LHCN-M2 (cell line): ENCODE data around the gene GOLGA6D. TPM values are rescaled to one million over a fixed set of nuclear protein-coding genes. Genes with fewer than 3 reads are reported as not detected.
"Not testable (repeated sequence)": the region's sequence is repeated elsewhere in the genome, so short reads cannot be mapped to it uniquely, and the experiment has no call there.

Experiments used
- DNase-seq: peaks from one replicate; pipeline ENCODE4 v3.0.0-alpha.2; 2012; ENCODE audit warnings: low read depth
- polyA plus RNA-seq: library from polyadenylated mRNA; unstranded; fragments of >200 nt; gene quantifications from one replicate; pipeline ENCODE4 v1.2.1, GENCODE V29; 2012; ENCODE audit warnings: missing spikeins
- total RNA-seq: library from RNA; depleted of rRNA; stranded (reverse); fragments of >200 nt; gene quantifications from 2 replicates; pipeline ENCODE4 v1.2.3, GENCODE V29; 2014; rRNA removed

Gene GOLGA6D
- not detected in 2 replicates for total RNA-seq
- not detected for polyA plus RNA-seq

DNA sequence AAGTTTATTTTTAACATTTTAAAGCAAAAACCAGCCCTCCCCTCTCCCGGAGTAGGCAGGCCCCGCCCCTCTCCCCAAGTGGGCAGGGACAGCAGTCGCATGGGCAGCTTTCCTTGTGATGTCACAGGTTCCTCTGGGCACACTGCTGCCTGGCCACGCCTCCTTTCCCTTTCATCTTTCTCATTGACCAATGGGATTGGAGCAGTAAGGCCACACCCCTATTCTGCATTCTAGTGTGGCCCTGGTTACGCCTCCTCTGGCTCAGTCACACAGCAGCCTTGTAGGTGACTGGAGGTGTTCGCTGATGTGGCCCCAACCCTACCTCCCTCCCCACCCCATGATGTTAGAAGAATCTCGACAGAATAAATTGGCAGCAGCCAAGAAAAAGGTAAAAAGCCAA is at the start of gene GOLGA6D:
Gene GOLGA6D, plus strand, starts transcription at position 264 of the 400 bp plus-strand sequence. Its CDS starts 41 bp downstream, at position 305.
- DNase-seq: not testable (repeated sequence)

- DNase-seq: no peak
These were observed 49.0 kb upstream of the GOLGA6D start for GRCh38 chr15:75233504-75234190.

DNA sequence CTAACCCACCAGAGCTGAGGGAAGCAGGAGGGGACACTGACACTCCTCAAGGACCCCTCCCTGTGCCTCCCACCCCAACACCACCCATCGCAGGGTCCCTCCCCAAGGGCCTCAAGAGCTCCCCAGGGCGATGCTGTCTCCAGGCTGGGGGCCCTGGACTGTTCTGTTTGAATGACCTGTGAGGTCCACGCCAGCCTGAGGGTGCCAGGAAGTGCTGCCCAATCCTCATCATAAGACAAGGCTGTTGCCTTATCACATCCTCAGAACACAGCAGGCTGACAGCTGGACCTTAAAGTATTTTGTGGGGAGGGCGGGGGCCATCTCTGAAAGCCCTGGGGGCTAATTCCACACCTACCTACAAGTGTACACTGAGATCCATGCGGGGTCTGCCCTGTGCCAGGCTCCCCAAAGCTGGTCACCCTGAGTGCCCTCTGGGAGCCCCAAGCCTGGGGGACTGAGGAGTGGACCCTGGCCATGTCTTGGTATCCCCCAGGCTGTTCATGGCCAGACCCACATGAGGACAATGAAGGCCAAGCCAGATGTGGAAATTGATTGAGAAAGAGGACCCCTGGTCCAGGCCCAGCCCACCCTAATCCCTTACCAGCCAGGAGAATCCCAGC is 48.3 kb upstream of the GOLGA6D start:
- no peak for DNase-seq

- DNase-seq: no peak
These were observed 47.5 kb upstream of the GOLGA6D start for GRCh38 chr15:75235051-75235673.

DNA sequence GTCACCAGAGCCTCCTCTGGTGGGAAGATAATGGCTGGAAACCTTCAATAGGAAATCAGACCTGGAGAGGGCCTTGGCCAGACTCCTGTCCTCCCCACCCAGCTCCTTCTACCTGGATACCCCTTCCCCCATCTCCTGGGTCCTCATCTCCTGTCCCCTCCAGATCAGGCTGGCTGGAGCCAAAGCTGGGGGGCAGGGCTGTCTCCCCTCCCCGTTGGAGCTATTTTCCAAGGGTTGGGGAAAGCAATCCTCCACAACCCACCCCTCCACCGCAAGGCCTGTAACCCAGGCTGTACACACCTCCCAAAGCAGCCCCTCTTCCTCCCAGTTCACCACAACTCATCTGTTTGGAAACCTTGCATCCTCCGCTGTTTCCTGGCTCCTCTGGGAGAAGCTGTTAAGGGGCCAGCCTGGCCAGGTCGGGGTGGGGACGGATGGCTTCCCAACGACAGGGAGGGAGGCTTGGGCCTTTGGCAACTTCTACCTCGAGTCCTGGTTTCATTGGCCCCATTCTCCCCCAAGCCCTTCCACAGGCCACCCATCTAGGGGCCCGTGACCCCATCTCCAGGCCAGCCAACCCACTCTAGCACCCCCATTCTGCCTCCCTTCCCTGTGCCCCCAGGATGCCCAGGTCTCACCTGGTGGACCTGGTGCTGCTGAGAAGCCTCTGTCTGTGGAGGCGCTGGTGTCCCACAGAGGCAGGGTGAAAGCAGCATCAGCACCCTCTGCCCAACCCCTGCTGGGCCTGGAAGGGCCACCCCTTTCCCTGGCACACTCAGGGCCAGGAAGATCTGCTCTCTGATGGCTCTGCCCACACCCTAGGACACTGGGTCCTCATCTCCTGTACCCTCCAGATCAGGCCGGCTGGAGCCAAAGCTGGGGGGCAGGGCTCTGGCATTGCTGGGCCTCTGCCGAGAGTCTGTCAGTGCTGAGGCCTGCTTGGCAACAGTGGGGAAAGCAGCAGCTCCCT is 46.6 kb upstream of the GOLGA6D start:
- no peak for DNase-seq

DNA sequence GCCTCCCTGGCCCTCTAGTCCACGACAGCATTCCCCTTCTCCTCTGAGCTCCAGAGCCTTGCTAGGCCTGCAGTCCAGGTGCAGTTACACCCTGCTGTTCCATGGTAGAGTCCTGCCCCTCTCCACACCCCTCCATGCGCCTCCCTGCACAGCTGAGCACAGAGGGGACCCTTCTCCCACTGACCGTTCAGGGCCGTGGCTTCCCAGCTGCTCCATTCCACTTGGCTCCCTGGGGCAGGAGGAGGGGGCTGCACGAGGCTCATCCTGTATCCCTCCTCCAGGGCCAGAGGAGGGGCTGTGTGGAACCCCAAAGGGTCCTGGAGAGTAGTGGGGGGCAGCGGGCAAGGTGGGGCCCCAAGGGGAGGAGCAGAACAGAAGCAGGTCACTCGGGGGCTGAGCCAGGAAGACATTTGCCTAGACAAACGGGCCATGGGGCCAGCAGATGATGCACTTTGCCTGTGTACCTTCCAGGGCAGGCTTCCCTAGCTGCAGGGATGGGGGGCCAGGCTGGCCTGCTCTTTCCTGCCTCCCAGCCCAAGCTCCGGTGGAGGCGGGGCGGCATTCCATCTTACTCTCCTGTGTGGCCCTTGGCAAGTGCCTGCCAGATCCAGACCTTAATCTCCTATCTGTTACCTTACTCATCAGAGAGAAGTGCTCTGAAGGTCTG is 45.2 kb upstream of the GOLGA6D start:
- no peak for DNase-seq

DNA sequence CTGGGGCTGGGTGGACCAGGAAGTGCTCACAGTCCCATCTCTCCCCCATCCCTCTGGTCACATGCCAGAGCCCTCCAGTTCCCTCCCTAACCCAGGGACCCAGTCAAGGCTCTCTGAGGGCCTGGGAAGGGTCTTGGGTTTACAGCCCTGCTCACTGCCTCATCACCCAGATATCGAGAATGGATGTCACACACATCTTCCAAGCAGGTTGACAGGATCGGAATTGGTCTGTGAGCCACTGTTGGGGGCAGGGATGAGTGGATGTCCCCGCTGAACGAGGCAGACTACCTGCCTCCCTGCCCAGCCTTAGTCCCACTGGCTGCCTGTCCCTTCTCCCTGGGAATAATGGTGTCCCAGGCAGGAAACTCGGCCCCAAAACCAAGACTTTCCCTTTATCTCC is 44.5 kb upstream of the GOLGA6D start:
- no peak for DNase-seq

DNA sequence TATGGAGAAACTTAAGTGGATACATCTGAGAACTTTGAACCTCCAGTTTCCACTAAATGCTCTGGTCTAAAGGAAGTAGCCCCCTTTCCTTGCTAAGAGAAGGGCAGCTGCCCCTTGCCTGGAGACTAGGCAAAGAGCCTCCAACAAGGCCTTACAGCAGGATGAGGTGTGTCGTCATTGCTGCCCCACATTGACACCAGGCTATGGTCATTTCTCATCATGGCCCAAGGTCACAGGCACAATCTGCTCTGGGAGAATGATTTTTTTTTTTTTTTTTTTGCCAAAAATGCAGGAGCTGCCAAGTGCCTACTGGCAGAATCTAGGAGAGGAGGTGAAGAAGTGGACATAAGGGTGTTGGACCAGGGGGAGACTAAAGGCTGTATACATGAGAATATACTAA is 36.9 kb upstream of the GOLGA6D start:
- DNase-seq: not testable (repeated sequence)

DNA sequence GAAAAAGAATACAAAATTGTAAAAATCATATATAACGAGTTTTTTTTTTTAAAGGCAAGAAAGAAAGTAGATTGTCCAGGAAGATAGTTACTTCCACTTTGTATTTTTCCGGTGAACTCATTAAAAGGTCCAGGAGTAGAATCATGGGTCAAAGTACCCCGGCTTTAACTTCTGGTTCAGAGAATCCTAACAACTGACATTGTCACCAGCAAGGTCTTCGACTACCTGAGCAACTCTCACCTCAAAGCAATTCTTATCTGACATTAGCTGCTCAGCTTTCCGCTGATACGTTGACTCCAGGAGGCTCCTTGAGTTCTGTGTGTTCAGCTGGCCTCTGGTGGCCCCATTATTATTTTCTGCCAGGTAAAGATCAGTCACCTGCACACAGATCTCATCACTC is 33.6 kb upstream of the GOLGA6D start:
- not testable (repeated sequence) for DNase-seq

DNA sequence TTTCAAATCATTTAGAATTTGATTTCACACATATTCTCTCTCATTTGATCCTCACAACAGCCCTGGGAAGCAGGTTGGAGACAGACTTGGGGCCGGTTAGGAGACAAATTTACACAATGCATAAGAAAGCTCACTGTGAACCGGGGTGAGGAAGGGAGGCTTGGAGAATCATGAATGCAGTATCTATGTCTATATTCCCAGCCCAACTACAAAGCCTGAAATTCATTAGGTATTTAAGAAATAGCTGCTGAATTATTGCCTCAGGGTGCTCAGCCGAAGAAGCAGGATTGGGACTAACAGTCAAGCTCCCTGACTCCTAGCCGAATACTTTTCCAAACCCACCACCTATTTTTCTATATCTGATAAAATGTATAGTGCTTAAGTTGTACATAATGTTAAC is 32.9 kb upstream of the GOLGA6D start:
- DNase-seq: no peak

DNA sequence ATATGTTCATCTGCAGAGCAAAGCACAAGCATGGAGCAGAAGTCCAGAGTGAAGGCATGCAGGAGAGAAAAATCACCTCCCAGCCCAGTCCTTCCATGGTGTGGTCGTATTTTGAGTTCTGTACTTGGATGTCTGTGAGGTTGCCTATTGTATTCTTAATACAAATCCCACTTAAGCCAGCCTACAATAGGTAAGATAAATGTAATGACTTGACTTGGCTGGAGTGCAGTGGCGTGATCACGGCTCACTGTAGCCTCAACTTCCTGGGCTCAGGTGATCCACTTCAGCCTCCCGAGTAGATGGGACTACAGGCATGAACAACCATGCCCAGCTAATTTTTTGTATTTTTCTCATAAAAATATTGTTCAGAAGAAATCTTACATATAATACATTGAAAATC is 31.3 kb upstream of the GOLGA6D start:
- not testable (repeated sequence) for DNase-seq

DNA sequence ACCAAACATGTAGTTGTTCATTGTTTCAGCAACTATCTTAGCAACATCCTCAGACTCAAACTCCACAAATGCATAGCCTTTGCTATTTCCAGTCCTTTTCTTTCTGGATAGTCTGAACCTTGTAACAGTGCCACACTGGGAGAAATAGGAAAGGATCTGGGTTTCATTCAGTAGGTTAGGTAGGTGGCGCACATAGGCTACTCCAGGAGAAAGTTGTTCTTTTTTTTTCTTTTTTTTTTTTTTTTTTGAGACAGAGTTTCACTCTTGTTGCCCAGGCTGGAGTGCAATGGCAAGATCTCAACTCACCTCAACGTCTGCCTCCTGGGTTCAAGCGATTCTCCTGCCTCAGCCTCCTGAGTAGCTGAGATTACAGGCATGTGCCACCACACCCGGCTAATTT is 30.4 kb upstream of the GOLGA6D start:
- not testable (repeated sequence) for DNase-seq

GRCh38 chr15:75258034-75258433 is 24.6 kb upstream of the GOLGA6D start, which contains the start of gene GOLGA6C:
GOLGA6C (plus strand) TSS chr15:75258334; CDS start chr15:75258599, 265 bp downstream.
- DNase-seq: not testable (repeated sequence)

DNA sequence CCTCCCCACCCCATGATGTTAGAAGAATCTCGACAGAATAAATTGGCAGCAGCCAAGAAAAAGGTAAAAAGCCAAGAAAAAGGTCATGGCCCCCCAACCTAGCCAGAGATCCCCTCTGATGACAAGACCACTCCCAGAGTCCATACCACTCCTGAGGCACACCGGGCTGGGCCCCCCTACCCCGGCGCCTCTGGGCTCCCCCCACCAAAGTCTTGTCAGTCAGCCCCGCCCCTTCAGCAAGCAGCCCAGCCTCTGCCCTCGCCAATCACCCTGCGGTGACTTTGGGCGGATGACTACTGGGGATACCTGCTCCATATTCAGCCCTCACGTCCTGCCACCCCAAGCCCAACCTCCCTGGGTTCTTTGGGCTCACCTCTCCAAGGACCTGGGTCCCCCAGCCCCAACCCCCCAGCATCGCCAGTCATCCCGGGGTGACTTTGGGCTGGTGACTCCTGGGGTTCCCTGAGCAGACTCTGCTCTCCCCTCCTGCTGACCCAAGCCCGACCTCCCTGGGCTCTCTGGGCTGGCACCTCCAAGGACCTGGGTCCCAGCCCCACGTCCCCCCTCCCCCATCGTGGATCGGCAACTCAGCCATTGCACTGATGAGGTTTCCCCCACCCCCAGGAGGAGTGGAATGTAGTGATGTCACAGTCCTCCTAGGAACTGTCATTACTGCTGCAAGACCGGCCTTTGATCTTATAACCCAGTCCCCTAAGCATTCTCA is 23.9 kb upstream of the GOLGA6D start:
- not testable (repeated sequence) for DNase-seq

DNA sequence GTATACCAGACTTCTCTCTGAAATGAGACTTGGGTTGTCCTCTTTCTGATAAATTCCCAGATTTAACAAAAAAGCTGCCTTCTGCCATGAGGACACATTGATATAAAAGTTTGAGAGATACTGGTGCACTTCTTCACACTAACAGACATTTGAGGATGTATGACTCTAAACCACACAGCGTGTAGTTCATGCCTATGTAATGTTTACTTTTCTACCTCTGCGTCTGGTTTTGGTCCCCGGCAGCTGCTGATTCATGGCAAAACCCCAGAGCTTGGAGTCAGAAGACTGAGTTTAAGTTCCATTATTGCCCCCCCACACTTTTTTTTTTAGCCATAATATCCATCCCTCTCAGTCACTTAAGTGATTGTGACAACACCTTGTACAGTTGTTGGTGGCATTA is 22.8 kb upstream of the GOLGA6D start:
- not testable (repeated sequence) for DNase-seq

DNA sequence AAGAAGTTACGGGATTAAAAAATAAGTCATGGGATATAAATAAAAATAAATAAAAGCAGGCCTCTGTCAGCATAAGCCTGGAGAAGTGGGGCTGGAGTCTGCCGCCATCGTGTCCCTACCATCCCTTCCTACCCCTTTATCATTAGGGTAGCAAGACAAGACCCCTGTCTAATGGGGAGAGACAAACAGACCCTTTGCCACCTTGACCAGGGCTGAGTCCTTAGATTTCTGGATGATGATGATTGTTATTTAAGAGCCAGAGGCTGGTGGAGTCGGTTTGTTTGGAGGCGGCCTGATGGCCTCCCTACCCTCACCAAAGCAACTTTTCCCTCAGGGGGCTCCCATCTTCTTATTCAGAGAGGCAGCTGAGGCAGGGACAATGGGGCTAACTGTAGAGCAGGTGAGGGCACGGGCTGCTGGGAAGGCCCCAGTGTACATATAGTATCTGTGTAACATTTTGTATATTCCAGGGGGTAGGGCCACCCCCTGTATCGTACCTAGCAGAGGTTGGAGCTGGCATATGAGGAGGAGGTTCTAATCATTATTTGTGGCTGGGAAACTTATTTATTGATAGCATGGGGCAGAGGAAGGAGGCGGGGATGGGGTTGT is 8.8 kb upstream of the GOLGA6D start:
- DNase-seq: not testable (repeated sequence)

- DNase-seq: not testable (repeated sequence)
These were observed 8.0 kb upstream of the GOLGA6D start for GRCh38 chr15:75274509-75275107.

DNA sequence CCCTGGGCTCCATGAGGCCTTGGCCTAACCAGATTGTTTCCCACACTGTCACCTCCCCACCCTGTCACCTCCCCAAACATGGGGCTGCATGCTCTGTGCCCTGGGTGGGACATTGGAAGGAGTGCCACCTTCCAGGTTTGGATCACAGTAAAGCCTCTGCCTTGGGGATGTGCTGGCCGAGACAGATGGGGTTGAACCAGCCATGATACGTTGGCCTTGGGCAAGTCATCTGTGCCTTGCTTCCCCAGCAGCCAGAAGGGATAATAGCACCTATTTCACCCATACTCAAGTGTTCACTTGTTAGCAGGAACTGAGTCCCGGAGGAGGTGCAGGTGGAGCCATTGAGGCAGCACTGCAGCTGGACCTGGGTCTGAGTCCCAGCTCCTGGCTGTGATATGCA is 7.0 kb upstream of the GOLGA6D start:
- DNase-seq: not testable (repeated sequence)

DNA sequence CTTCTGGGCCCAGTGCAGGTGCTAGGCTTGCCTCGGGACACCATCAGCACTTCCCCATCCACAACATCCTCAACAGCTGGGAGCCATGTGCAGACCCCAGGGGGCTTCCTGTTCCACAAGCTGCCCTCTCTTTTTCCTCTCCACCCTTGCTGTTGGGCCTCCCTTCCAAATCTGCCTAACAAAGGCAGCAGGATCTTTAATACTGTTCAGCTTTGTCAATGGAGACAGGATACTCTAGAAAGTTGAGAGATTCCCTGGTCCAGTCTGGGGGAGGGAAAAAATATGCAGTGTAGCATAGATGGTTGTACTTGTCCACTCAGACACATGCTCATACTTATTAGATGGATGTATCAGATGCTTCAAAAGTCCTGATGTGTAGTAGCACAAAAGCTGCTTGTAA is 4.1 kb upstream of the GOLGA6D start:
- DNase-seq: not testable (repeated sequence)
